Sigmoid colon (tissue), 7 donors: ENCODE data around the gene LSM14B. TPM values are rescaled to one million over a fixed set of nuclear protein-coding genes. Genes with fewer than 3 reads are reported as not detected.
A peak's percentile ranks its signal among the peaks of the same experiment; 100 is the strongest.

ENCODE experiments used
- DNase-seq: peaks from one replicate; pipeline ENCODE4 v3.0.0-alpha.2; 2019
- H3K27ac ChIP-seq, 4 donors: fragments of 200-600 bp; sonication (generic); one replicate each; pipeline ENCODE4 v1.5.1; 2016 to 2019; ENCODE audit warnings: mild to moderate bottlenecking in 1 of 4
- H3K27me3 ChIP-seq, 3 donors: fragments of 200-600 bp; sonication (generic); one replicate each; pipeline ENCODE4 v1.5.1; 2019; ENCODE audit warnings: mild to moderate bottlenecking in 1 of 3
- H3K36me3 ChIP-seq, 4 donors: fragments of 200-600 bp; sonication (generic); one replicate each; pipeline ENCODE4 v1.5.1; 2016 to 2019
- H3K4me1 ChIP-seq, 4 donors: fragments of 200-600 bp; sonication (generic); one replicate each; pipeline ENCODE4 v1.5.1; 2017 to 2019
- H3K4me3 ChIP-seq, 4 donors: fragments of 200-600 bp; sonication (generic); one replicate each; pipeline ENCODE4 v1.5.1; 2017 to 2019; ENCODE audit warnings: mild to moderate bottlenecking in 2 of 4, moderate library complexity in 1 of 4
- H3K9me3 ChIP-seq, 4 donors: fragments of 200-600 bp in 3 of 4; sonication (generic) in 3 of 4; one replicate each; pipeline versions ENCODE4 v1.5.1 to v1.6.1; 2013 to 2019
- CTCF ChIP-seq, 4 experiments: fragments of 450-650 bp in 3 of 4; fragments of 200-600 bp in 1 of 4; IDR thresholded peaks; one replicate each; pipeline ENCODE4 v1.5.1; 2016 to 2019; ENCODE audit warnings: antibody characterized with exemption in 4 of 4, mild to moderate bottlenecking in 3 of 4, moderate library complexity in 2 of 4
- EP300 ChIP-seq, 4 donors: sonication (generic); formaldehyde crosslinking; IDR thresholded peaks; one replicate each; pipeline ENCODE4 v1.6.1; 2017; ENCODE audit warnings: antibody characterized with exemption in 4 of 4
- POLR2A ChIP-seq, 2 donors: fragments of 450-650 bp; IDR thresholded peaks; one replicate each; pipeline ENCODE4 v1.6.1; 2016; ENCODE audit warnings: antibody characterized with exemption in 2 of 2, mild to moderate bottlenecking in 2 of 2, moderate library complexity in 2 of 2
- POLR2AphosphoS5 ChIP-seq, 4 donors: sonication (generic); formaldehyde crosslinking; IDR thresholded peaks; one replicate each; pipeline ENCODE4 v1.6.1; 2017; ENCODE audit warnings: antibody characterized with exemption in 4 of 4
- WGBS, 2 donors: extraction: QIAGEN DNeasy Blood & Tissue Kit; methylation state at CpG; one replicate each; pipeline ENCODE4 v1.1.7; 2013; 5-methylcytosine and 5-hydroxymethylcytosine counted together
- intact Hi-C: fragments of 100-400 bp; cut with DNase I; formaldehyde crosslinking; loops from one replicate; pipeline ENCODE4 v1.15.1; 2023
- polyA plus RNA-seq, 3 donors: library from polyadenylated mRNA; stranded (reverse); fragments of 200-250 nt; gene quantifications; one replicate each; pipeline ENCODE4 v1.2.3, GENCODE V29; 2013
- total RNA-seq, 4 donors: library from RNA; depleted of rRNA; stranded (reverse); fragments of >200 nt; gene quantifications; one replicate each; pipeline ENCODE4 v1.1.0, GENCODE V29; 2016
- donor health status: healthy with polysubstance abuse.
- donor health status: Bipolar disorder and iron deficiency.
- donor health status: healthy.

The LSM14B gene
- total and polyA plus RNA-seq, 7 donors: 16.9 to 28.5 (median 23.5) TPM

- H3K36me3 ChIP-seq: peaks cover 0 to 45% (median 7%) of the 10 kb centered on the region in 4 donors
- 98% methylated on average over 14 of the region's 14 CpGs for WGBS, 2 donors
- no peak overlapping the region for H3K27ac ChIP-seq
- intact Hi-C loops: no loop called here
- H3K4me1 ChIP-seq: peaks cover 0 to 18% (median 12%) of the 10 kb centered on the region in 4 donors
- no peak for DNase-seq
- H3K9me3 ChIP-seq: no peaks in the 10 kb centered on the region
- no peak overlapping the region for H3K4me3 ChIP-seq
- no peak for TF ChIP-seq POLR2A (IDR thresholded peaks at IDR 0.05)
- no peak for TF ChIP-seq POLR2AphosphoS5 (IDR thresholded peaks at IDR 0.05)
- TF ChIP-seq EP300 (IDR thresholded peaks at IDR 0.05): no peak
- TF ChIP-seq CTCF (IDR thresholded peaks at IDR 0.05): no peak
- H3K27me3 ChIP-seq: no peaks in the 10 kb centered on the region
These were observed 56.9 kb downstream of the LSM14B start for GRCh38 chr20:62179162-62179504.

GRCh38 chr20:62181808-62182207 is 59.5 kb downstream of the LSM14B start:
- Histone ChIP-seq H3K27me3 (no peaks in the 10 kb centered on the region), H3K4me1 (peaks cover 0 to 25% (median 19%) of the 10 kb centered on the region in 4 donors), H3K4me3 (peak overlapping the region in 3 of 4 donors; percentile 61 to 92 (median 81)), H3K27ac (peak overlapping the region; percentile 91 to 96 (median 94)), H3K36me3 (peaks cover 0 to 20% (median 3%) of the 10 kb centered on the region in 4 donors), H3K9me3 (no peaks in the 10 kb centered on the region)
- intact Hi-C loops: loop anchor here (1.0 to 5.0 kb wide), 3 partner anchors 39 to 115 kb away; partner anchors contain the start of genes LSM14B, PSMA7, SS18L1 and TAF4
- 90 to 93% methylated on average over 2 of the region's 2 CpGs for WGBS, 2 donors
- no peak for DNase-seq
- no peak for TF ChIP-seq CTCF (IDR thresholded peaks at IDR 0.05)
- no peak for TF ChIP-seq POLR2AphosphoS5 (IDR thresholded peaks at IDR 0.05)
- no peak for TF ChIP-seq POLR2A (IDR thresholded peaks at IDR 0.05)

- TF ChIP-seq POLR2A (IDR thresholded peaks at IDR 0.05) (peak; percentile 83 to 87), EP300 (IDR thresholded peaks at IDR 0.05) (peak in 1 of 4 donors; percentile 51), CTCF (IDR thresholded peaks at IDR 0.05) (no peak), POLR2AphosphoS5 (IDR thresholded peaks at IDR 0.05) (peak; percentile 92 to 97 (median 96))
- H3K4me3 ChIP-seq: peak within 1 kb of the TSS; percentile 61 to 92 (median 84)
- H3K36me3 ChIP-seq: peaks cover 0 to 14% (median 3%) of the 10 kb centered on the region in 4 donors
- no peaks in the 10 kb centered on the region for H3K9me3 ChIP-seq
- peaks cover 0 to 25% (median 19%) of the 10 kb centered on the region in 4 donors for H3K4me1 ChIP-seq
- peak; percentile 97 for DNase-seq
- H3K27ac ChIP-seq: peak within 1 kb of the TSS; percentile 91 to 96 (median 94)
- intact Hi-C loops: loop anchor here (1.0 to 5.0 kb wide), 4 partner anchors 39 to 115 kb away; partner anchors contain the start of genes LSM14B, OSBPL2, PSMA7 and SS18L1
- no peaks in the 10 kb centered on the region for H3K27me3 ChIP-seq
- WGBS, 2 donors: 0% methylated on average over 96 of the region's 96 CpGs
These were observed 60.5 kb downstream of the LSM14B start, which contains the start of gene MTG2 for GRCh38 chr20:62182469-62183425. TSS of gene MTG2 (plus strand) at chr20:62183028. CDS start at chr20:62193421, 10,393 bp downstream.

GRCh38 chr20:62183426-62184142 is 61.3 kb downstream of the LSM14B start:
- H3K4me1 ChIP-seq: peaks cover 0 to 25% (median 19%) of the 10 kb centered on the region in 4 donors
- TF ChIP-seq POLR2AphosphoS5 (IDR thresholded peaks at IDR 0.05): no peak
- no peak for TF ChIP-seq EP300 (IDR thresholded peaks at IDR 0.05)
- no peak for TF ChIP-seq POLR2A (IDR thresholded peaks at IDR 0.05)
- no peak for TF ChIP-seq CTCF (IDR thresholded peaks at IDR 0.05)
- peaks cover 0 to 12% (median 3%) of the 10 kb centered on the region in 4 donors for H3K36me3 ChIP-seq
- DNase-seq: no peak
- peak overlapping the region; percentile 61 to 92 (median 84) for H3K4me3 ChIP-seq
- intact Hi-C loops: loop anchor here (1.0 to 5.0 kb wide), 3 partner anchors 55 to 116 kb away; partner anchors contain the start of genes LSM14B, OSBPL2 and TAF4
- WGBS, 2 donors: 23 to 29% methylated on average over 25 of the region's 25 CpGs
- no peaks in the 10 kb centered on the region for H3K9me3 ChIP-seq
- no peaks in the 10 kb centered on the region for H3K27me3 ChIP-seq
- peak overlapping the region; percentile 91 to 96 (median 94) for H3K27ac ChIP-seq
